Activated T-cell treated with anti-CD3 and anti-CD28 coated beads, Interleukin-2, amount 50 U/mL, for 4 hours (primary cell): Measurements from ENCODE around the gene NEAT1. TPM values are rescaled to one million over a fixed set of nuclear protein-coding genes. Genes with fewer than 3 reads are reported as not detected.

Experiments
- ATAC-seq, 2 donors: fragments of 200-7000 bp; cut with Tn5 transposase; one replicate each; pipeline ENCODE4 v1.10.0; 2021
- DNase-seq: peaks from one replicate; pipeline ENCODE4 v3.0.0-alpha.2; 2020
- H3K27me3 Mint-ChIP-seq: one replicate; pipeline ENCODE4 v1.8.0; 2021; ENCODE audit warnings: low read depth, mixed read lengths
- H3K36me3 Mint-ChIP-seq: one replicate; pipeline ENCODE4 v1.8.0; 2022; ENCODE audit warnings: mixed read lengths; ENCODE audit not compliant: insufficient read depth
- H3K4me1 Mint-ChIP-seq: one replicate; pipeline ENCODE4 v1.8.0; 2021; ENCODE audit warnings: low read depth, mixed read lengths
- H3K4me3 Mint-ChIP-seq: one replicate; pipeline ENCODE4 v1.8.0; 2021; ENCODE audit warnings: mild to moderate bottlenecking, moderate library complexity, mixed read lengths
- H3K9me3 Mint-ChIP-seq: one replicate; pipeline ENCODE4 v1.8.0; 2021; ENCODE audit warnings: mixed read lengths
- total RNA-seq, 3 donors: library from RNA; stranded (reverse); gene quantifications; one replicate each; pipeline ENCODE4 v1.2.1, GENCODE V29; 2021

The NEAT1 gene
- total RNA-seq, 3 donors from 2014 or later: 95.5 to 136 (median 123) TPM

DNA sequence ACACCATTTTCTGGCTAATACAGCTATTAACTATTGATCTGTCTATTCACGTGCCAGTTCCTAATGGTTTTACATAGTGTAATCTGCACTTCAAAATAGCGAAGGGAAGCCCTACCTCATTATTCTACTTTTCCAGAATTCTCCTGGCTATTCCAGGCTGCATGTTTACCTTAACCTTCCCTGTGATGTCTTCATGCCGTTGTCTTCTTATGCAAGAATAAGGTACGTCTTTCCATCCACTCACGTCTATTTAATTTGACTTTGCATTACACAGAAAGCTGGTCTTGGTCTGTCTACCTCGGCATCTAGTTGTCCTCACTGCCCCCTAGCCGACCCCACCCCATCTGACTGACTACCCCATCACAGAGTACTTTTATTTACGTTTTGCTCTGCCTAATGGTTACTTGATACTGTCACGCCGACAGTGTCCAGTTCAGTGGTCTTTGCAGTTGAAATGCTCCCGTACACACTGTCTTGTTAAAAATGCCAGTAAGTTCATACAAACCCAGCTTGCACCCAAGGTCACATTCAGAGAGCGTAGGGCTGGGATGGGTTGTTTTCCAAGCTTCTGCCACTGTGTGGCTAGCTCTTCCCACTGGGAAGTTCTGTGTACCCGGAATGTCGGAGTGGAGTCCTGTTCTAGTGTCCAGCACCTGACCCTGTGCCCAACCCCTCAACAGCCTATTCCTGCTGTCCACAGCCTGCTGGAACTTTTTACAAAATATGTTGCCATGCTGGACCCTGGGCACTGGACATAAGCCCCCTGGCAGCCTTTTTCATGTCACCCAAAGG is 15.0 kb downstream of the NEAT1 start:
- Mint-ChIP-seq H3K9me3 (no peaks in the 10 kb centered on the region), H3K4me1 (peaks cover 74% of the 10 kb centered on the region), H3K36me3 (peaks cover 43% of the 10 kb centered on the region), H3K27me3 (no peaks in the 10 kb centered on the region), H3K4me3 (no peak overlapping the region)
- ATAC-seq: no peak
- no peak for DNase-seq

DNA sequence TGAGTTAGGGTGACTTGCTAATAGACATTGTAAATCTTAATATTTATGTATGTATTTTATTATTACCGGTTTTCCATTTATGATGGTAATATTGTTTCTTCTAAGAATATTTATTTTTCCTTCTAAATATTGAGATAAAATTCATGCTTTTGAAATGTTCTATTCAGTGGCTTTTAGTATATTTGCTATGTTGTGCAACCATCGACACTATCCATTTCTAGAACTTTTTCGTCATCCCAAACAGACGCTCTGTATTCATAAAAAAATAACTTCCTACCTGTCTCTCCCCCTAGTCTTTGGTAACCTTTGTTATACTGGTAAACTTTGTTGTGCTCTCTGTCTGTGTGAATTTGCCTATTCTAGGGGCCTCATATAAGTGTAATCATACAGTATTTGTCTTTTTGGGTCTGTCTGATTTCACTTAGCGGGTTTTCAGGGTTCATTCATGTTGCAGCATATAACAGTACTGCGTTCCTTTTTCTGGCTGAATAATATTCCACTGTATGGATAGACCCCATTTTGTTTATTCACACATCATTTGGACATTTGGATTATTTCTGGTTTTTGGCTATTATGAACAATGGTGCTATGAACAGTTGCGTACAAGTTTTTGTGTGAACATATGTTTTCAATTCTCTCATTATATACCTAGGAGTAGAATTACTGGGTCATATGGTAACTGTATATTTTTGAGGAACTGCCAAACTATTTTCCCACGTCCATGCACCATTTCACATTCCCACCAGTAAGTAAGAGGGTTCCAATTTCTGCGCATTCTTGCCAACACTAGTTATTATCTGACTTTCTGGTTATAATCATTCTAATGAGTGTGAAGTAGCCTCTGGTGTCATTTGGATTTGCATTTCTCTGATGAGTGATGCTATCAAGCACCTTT is 15.9 kb downstream of the NEAT1 start:
- no peaks in the 10 kb centered on the region for H3K9me3 Mint-ChIP-seq
- no peak overlapping the region for H3K4me3 Mint-ChIP-seq
- no peak for DNase-seq
- peaks cover 43% of the 10 kb centered on the region for H3K36me3 Mint-ChIP-seq
- H3K27me3 Mint-ChIP-seq: no peaks in the 10 kb centered on the region
- ATAC-seq: no peak
- peaks cover 75% of the 10 kb centered on the region for H3K4me1 Mint-ChIP-seq

DNA sequence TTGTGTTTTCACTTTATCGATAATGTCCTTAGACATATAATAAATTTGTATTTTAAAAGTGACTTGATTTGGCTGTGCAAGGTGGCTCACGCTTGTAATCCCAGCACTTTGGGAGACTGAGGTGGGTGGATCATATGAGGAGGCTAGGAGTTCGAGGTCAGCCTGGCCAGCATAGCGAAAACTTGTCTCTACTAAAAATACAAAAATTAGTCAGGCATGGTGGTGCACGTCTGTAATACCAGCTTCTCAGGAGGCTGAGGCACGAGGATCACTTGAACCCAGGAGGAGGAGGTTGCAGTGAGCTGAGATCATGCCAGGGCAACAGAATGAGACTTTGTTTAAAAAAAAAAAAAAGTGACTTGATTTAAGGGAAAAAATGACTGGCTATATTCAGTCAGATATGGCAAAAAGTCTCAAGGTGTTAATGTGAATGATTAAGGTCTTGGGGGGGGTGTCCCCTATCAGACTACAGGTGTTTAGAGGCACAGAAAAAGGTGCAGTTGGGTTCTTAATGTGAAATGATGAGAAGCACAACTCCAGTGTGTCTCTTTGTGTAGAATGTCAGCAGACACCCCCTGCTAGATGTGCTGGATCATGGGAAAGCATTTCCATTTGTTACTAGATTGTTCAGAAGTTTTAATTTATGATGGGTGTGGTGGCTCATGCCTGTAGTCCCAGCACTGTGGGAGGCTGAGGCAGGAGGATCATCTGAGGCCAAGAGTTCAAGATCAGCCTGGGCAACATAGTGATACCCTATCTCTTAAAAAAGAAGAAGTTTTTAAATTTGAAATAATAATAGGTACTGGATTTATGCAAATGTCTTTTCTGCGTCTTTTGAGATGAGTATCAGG is 17.0 kb downstream of the NEAT1 start:
- DNase-seq: no peak
- Mint-ChIP-seq H3K36me3 (peaks cover 44% of the 10 kb centered on the region), H3K27me3 (no peaks in the 10 kb centered on the region), H3K4me3 (peak overlapping the region; percentile 3), H3K9me3 (no peaks in the 10 kb centered on the region), H3K4me1 (peaks cover 72% of the 10 kb centered on the region)
- peak; percentile 47 to 65 for ATAC-seq

DNA sequence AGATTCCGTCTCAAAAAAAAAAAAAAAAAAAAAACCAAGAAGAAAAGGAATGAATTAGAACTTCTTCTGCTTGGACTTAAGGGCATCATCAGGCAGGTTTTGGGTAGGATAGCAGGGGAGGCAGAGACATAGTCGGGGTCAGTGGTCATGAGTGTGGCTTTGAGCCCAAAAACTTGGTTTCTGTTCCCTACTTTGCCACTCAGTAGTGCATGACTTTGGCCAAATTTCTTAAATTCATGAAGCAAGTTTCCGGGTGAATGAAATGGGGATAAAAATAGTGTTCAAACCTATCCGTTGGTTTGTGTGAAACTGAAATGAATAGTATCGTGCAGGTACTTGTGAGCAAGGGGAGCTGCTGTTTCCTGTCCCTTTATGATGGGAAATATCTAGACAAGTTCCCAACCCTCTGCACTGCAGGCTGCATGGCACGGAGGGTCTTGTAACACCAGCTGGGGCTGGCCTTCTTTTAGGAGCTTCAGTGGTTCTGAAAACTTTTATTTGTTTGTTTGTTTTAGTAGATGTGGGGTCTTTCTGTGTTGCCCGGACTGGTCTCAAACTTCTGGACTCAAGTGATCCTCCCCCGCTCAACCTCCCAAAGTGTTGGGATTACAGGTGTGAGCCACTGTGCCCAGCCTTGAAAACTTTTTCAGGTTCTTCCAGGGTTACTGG is 18.4 kb downstream of the NEAT1 start:
- Mint-ChIP-seq H3K4me3 (peak overlapping the region; percentile 52), H3K36me3 (peaks cover 32% of the 10 kb centered on the region), H3K4me1 (peaks cover 58% of the 10 kb centered on the region), H3K9me3 (no peaks in the 10 kb centered on the region), H3K27me3 (no peaks in the 10 kb centered on the region)
- DNase-seq: no peak
- ATAC-seq: peak in 1 of 2 donors; percentile 23

DNA sequence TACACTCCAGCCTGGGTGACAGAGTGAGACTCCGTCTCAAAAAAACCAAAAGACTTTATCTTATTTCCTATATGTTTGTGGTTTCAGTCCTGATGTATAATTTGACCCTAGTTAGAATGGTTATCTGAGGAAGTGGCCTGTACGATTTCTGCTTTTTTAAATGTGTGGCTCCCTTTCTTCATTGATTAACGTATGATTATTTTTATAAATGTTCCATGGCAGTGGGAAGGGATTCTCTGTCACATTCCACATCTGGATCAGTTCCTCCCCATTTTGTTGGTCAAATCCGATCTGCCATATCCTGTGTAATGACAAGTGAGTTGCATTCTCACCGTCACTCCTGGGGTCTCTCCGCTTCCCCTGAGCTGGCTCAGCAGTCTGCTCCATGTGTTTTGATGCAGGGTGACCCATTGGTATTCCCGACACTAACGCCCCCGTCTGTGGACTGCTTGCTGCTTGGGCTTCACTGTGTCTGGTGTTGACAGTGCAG is 20.3 kb downstream of the NEAT1 start:
- no peaks in the 10 kb centered on the region for H3K9me3 Mint-ChIP-seq
- no peaks in the 10 kb centered on the region for H3K27me3 Mint-ChIP-seq
- ATAC-seq (no peak), DNase-seq (no peak)
- peaks cover 51% of the 10 kb centered on the region for H3K4me1 Mint-ChIP-seq
- peak overlapping the region; percentile 0 for H3K4me3 Mint-ChIP-seq
- peaks cover 26% of the 10 kb centered on the region for H3K36me3 Mint-ChIP-seq

DNA sequence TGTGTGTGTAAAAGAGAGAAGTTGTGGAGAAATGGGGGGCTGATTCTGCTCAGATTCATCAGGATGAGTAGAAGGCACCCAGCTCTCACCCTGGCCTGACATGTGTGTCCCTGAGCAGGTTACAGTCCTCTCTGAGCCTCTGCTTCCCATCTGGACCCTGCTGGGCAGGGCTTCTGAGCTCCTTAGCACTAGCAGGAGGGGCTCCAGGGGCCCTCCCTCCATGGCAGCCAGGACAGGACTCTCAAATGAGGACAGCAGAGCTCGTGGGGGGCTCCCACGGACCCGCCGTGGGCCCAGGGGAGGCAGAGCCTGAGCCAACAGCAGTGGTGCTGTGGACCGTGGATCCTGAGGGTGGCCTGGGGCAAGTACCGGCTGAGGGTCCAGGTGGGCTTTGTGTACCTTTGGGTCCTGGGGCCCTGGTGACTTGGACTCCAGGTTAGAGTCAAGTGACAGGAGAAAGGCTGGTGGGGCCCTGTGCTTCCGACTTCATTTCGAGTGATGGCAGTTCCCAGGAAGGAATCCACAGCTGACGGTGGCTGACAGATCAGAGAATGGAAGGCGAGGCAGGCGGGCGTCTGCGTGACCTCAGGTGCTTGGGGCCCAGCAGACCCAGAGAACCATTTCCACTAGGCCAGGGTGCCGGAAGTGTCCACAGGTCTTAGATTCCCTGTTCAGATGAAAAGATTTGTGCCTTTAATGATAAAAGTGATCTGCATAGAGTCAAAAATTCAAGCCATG is 21.9 kb downstream of the NEAT1 start:
- Mint-ChIP-seq H3K9me3 (no peaks in the 10 kb centered on the region), H3K4me1 (peaks cover 46% of the 10 kb centered on the region), H3K4me3 (no peak overlapping the region), H3K36me3 (peaks cover 17% of the 10 kb centered on the region), H3K27me3 (no peaks in the 10 kb centered on the region)
- no peak for DNase-seq
- no peak for ATAC-seq

DNA sequence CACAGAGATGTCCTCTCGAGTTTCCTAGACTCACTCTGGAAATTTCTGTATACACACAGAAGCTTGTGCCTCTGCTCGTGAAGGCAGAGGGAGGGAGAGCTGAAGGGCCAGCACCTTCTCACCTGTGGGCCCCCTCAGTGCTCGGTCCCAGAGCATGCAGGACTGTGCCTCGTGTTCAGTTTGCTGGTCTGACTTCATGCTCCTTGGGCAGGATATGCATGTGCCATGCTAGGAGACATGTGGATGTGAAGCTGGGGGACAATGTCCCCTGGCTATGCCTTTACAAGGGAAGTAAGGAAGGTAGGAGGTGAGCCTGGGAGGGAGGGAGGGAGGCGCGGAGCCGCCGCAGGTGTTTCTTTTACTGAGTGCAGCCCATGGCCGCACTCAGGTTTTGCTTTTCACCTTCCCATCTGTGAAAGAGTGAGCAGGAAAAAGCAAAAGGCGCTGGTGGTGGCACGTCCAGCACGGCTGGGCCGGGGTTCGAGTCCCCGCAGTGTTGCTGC is 22.6 kb downstream of the NEAT1 start:
- Mint-ChIP-seq H3K27me3 (no peaks in the 10 kb centered on the region), H3K4me3 (no peak overlapping the region), H3K9me3 (no peaks in the 10 kb centered on the region), H3K4me1 (peaks cover 40% of the 10 kb centered on the region), H3K36me3 (peaks cover 15% of the 10 kb centered on the region)
- no peak for DNase-seq
- no peak for ATAC-seq

GRCh38 chr11:65445604-65446445 is 23.2 kb downstream of the NEAT1 start:
- H3K4me3 Mint-ChIP-seq: no peak overlapping the region
- no peaks in the 10 kb centered on the region for H3K9me3 Mint-ChIP-seq
- H3K36me3 Mint-ChIP-seq: peaks cover 14% of the 10 kb centered on the region
- H3K27me3 Mint-ChIP-seq: no peaks in the 10 kb centered on the region
- no peak for ATAC-seq
- DNase-seq: no peak
- peaks cover 35% of the 10 kb centered on the region for H3K4me1 Mint-ChIP-seq

DNA sequence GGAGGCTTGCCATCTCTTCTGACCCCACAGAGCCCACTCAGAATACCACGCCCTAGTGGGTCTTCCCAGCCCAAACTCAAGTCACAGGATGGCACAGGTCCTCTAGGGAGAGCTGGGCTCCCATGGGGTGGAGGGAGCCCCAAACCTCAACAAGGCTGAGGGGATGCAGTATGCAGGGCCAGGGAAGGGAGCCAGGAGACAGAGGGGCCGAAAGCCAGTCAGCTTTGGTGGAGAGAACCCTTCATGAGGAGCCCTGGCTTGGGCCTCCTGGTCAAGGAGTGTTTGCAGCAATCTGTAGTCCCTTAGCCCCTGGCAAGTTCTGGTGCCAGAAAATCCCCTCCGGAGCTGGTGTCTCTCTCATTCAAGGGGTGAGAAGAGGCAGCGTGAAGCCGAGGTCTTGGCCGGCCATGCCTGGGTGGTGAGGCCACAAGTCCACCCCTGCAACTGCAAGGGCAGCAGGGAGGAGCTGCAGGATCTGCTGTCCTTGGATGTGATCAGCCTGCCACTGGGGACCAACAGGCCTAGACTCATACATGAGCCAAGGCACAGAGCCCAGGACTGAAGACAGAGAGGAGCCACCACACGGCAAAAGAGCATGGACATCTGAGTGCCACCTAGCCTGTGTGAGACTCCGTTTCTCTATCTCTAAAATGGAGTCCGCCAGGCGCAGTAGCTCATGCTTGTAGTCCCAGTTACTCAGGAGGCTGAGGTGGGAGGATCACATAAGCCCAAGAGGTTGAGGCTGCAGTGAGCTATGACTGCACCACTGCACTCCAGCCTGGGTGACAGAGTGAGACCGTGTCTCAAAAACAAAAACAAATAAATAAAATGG is 24.1 kb downstream of the NEAT1 start:
- Mint-ChIP-seq H3K4me3 (no peak overlapping the region), H3K36me3 (peaks cover 11% of the 10 kb centered on the region), H3K9me3 (no peaks in the 10 kb centered on the region), H3K27me3 (no peaks in the 10 kb centered on the region), H3K4me1 (peaks cover 29% of the 10 kb centered on the region)
- peak in 1 of 2 donors; percentile 13 for ATAC-seq
- DNase-seq: no peak

DNA sequence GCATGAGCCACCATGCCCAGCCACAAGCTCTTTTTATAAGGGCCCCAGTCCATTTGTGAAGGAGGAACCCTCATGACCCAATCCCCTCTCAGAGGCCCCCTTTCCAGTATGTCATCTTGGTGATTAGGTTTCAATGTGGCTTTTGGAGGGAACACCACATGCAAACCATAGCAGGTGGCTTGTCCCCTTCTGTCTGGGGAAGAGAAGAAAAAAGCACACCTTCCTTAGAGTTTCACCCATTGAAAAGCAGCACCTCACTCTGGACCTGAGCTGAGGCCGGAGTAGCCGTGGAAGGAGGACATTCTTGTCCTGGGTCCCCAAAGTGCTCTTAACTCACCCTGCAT is 25.4 kb downstream of the NEAT1 start:
- peaks cover 20% of the 10 kb centered on the region for H3K4me1 Mint-ChIP-seq
- DNase-seq (no peak), ATAC-seq (no peak)
- H3K27me3 Mint-ChIP-seq: no peaks in the 10 kb centered on the region
- H3K4me3 Mint-ChIP-seq: no peak overlapping the region
- peaks cover 9% of the 10 kb centered on the region for H3K36me3 Mint-ChIP-seq
- H3K9me3 Mint-ChIP-seq: no peaks in the 10 kb centered on the region

DNA sequence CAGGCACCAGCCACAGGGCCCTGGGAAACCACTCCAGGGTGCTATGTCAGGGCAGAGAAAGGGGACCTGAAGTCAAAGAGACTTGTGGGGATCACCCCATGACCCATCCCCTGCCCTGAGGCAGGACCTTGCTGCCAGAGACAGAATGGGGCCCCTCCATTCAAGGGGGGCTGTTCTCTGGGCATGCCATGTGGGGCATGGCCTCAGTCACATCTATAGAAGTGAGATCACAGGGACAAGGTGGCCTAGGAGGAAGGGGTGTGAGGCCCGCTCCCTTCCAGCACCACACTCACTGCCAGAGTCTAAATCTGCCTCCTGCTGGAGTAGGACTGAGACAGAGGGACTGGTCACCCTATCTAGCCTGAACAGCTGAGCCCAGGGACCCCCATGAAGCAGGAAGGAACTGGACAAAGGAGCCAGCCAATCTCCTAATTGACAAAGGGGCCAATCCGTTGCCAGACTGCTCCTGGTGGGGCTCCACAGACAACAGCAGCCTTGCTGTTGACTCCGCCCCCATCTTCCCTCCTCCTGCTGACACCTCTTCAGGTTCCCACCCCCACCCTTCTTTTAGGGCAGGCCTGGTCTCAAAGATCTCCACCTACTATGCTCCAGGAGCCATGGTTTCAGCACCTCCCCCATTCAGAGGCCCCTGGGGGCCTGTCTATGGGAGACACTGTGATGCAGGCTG is 26.0 kb downstream of the NEAT1 start:
- Mint-ChIP-seq H3K9me3 (no peaks in the 10 kb centered on the region), H3K36me3 (peaks cover 5% of the 10 kb centered on the region), H3K4me3 (no peak overlapping the region), H3K4me1 (peaks cover 19% of the 10 kb centered on the region), H3K27me3 (no peaks in the 10 kb centered on the region)
- ATAC-seq (no peak), DNase-seq (no peak)
